GM21360 (cell line): ENCODE measurements around the gene HOXB3.

Experiments used
- ATAC-seq: cut with Tn5 transposase; IDR thresholded peaks from one replicate; pipeline ENCODE4 v1.9.1; 2021; ENCODE audit warnings: mild to moderate bottlenecking, moderate library complexity; ENCODE audit not compliant: unreplicated experiment

Gene HOXB3

DNA sequence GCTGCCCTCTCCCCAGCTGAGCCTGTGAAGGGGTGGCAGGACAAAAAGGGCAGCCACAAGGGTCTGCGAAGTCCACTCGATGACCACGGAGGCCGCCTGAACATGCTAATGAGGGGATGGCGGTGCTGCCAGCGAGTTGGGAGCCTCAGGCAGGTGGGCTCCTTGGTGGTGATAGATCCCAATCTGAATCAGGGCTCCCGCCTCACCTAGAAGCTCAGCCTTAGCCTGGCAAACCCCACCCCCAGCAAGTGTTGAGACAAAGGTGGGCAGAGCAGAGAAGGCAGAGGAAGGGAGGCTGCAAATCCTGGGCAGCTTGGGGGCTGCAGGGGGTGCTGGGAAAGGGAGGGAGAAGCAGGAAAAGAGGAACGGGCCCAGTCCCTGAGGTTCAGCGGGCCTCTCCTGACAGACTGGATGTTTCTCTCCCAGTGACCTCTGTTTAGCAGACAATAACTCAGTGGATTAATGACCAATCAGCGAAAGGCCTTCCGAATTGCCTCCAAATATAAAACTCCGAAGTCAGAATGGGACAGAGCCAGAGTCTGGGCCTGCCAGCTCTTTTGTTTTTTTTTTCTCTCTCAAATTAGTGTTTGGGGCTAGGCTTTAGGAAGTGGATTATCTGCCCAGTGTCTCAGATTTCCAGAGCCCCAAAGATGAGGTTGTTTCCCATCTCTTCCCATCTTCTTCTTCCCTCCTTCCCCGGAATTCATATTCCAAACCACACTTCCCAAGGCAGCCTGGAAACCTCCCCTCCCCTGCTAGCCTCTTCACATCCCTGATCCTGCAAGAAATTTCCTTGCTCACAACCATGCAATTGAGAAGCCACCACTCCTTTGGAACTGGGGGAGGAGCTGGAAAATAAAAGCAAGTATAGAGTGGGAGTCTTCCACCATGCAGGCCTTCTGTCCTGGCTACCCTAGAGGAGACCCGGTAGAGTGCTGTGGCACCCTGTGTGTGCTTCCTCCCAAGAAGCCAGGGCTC lies 29.9 kb downstream of the HOXB3 start:
- ATAC-seq = no peak

DNA sequence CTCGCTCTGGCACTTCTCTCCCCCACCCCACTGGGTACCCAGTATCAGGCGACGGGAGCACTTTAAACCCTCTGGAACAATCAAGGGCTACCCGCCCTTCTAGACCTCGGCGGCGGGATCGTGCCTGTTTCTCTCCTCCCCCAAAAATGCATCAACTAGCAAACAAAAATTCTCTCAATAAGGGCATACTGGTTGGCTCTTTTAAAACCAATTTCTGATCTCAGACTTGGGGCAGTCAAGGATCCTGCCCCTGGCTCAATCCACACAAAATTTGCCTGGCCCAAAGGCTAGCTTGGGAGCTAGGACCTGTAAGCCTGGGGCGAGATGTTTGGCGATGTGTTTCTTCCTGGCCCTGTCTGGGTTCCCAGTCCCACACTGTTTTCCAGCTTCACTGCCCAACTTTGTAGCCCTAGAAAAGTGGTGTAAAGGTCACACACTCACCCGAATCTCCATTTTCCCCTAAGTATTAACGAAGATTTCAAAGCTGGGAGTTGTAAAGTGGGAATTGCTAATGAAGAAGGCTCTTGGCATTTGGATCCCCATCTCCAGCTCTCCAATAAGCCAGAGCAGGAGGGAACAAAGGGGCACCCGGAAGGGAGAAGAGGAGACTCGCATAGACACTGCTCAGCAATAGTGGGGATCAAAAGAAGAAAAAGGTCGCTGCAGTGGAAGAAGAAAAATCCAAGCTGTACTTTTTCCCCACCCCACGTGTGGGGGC lies 30.8 kb downstream of the HOXB3 start:
- ATAC-seq = no peak

GRCh38 chr17:48558831-48559121 lies 31.3 kb downstream of the HOXB3 start:
- no peak for ATAC-seq

GRCh38 chr17:48558057-48558830 lies 31.8 kb downstream of the HOXB3 start:
- no peak for ATAC-seq

DNA sequence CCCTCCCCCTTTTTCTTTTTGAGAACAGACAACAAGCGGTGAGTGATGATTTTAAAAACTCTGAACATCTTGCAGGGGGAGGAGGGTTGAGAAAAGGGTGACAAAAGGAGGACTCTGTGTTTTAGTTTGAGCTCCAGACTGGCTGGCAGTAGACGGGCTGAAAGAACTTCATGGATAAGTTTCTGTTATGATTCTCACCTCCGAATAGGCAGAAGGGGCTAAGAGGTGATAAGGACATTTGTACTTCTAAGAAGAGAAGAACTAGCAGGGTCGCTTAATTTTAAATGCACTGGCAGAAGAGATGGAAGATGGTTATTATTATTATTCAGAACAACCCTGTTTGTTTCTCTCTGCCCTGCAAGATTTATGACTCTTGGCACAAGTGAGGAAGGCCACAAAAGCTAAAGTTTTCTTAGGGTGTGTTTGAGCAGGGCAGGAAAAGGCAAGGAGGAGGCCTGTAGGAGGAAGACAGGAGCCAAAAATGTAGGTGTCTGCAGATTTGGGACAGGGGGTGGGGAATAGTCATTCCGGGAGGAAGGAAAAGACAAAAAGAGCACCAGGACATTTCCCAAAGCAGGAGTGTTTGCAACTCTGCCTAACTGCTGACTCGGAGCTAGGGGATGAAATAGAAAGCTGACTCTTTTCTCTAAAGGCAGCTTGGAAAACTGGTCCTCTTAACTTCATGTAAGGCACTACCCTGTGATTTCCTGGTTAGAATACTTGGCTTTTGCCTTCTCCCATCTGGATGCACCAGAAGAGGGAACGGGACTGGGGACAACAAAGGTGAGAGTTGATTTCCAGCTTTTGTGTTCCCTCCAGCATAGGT lies 33.3 kb downstream of the HOXB3 start:
- ATAC-seq = no peak

- no peak for ATAC-seq
Measured at GRCh38 chr17:48556229-48556575, 33.8 kb downstream of the HOXB3 start.

GRCh38 chr17:48555258-48556228 lies 34.5 kb downstream of the HOXB3 start:
- no peak for ATAC-seq

- ATAC-seq = no peak
Measured at GRCh38 chr17:48554412-48555257, 35.4 kb downstream of the HOXB3 start.

DNA sequence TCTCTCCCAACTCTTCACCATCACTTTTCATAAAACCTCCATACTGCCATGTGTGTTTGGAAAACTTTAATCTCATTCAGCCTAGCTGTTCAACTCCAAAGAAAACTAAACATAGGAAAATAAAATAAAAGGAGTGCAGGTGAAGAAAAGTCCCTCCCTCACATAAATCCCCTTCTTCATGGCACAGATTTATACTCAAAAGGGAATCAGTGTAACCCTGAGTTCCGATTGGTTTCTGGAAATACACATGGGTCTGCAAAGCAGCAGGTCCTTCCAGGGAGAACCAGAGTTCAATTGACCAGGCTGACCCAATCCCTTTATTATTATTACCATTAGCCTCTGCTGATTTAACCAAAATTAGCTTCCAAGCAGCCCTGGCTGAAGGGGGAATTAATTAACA lies 36.2 kb downstream of the HOXB3 start:
- no peak for ATAC-seq

- ATAC-seq = no peak
Measured at GRCh38 chr17:48553190-48553547, 36.9 kb downstream of the HOXB3 start.

DNA sequence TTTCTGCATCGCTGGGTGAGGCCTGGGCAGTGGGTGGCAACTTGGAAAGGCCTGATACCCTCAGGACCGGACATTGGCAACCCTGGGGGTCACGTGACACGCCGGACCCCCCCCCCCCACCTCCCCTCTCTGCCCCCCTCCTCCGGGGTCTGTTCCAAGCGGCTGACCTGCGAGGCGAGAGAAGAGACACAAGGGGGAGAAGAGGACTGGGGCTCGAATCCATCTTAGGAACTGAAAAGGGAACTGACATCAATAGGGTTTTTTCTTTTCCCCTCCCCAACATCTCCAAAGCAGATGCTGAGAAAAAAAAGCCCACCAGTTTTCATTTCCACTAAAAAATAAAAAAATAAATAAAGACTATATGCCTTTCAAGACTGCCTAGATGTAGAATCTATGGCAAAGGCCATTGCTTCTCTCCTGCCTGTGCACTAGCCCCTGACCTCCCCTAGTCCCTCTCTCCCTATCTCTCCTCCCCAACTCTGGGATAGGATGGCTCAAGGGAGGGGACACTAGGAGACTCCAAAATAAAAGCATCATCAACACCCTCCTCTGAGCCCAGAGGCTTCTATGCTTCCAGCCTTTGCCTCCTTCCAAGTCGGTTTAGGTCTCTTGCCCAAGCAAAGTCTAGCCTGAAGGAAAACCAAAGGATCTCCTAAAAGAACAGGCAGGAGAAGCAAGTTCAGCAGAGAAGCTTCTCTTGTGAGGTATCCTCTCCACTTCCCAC lies 37.4 kb downstream of the HOXB3 start:
- no peak for ATAC-seq

- no peak for ATAC-seq
Measured at GRCh38 chr17:48551596-48552465, 38.2 kb downstream of the HOXB3 start.

GRCh38 chr17:48551214-48551555 lies 38.9 kb downstream of the HOXB3 start:
- no peak for ATAC-seq

GRCh38 chr17:48550502-48551213 lies 39.4 kb downstream of the HOXB3 start:
- no peak for ATAC-seq

DNA sequence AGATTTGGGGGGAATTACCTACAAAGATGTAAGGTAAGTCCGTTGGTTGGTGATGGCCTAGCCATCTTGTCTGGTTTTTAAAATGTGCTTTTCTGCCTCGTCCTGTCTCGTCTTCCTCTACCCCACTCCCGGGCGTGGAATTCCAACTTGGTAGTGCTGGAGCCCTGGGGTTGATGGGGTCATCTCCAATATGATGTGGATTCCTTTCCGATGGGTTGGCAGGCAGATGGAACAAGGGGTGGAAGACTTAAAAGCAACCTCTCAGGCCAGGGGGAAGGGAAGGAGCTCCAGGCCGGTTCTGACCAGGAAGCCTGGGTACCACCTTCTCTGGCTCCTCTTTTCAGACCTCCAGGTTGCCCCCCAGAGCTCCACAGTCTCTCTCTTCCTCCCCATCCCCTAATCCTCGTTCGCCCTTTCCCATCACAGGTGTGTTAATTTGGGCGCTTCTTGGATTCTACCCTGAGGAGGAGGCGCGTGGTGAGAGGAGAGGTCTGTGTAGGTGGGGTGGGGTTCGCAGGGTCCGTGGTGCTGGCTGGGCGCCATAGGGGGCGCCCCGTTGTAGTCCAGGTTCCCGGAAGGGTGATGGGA lies 40.0 kb downstream of the HOXB3 start:
- no peak for ATAC-seq

DNA sequence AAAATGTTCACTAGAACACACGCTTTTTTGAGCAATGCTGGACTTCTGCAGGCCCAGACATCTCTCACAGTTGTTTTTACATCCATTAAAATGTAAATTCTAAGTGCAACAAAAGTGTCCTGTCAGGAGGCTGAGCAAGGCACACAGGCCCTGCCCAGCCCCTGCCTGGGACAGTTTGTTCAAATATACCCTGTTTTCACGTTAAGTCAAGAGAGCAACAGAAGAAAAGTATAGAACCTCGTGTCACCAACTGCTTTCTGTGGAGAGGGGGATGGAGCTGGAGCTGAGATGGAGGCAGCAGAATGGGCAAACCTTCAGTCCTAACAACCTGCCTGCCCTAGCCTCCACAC lies 40.8 kb downstream of the HOXB3 start:
- no peak for ATAC-seq
